Suppressor macrophage treated with lipopolysaccharide for 4 hours (primary cell): ENCODE results near the gene DNAH1.

Source experiments
- DNase-seq: peaks from one replicate; pipeline ENCODE4 v3.0.0-alpha.2; 2020

The DNAH1 gene

DNA sequence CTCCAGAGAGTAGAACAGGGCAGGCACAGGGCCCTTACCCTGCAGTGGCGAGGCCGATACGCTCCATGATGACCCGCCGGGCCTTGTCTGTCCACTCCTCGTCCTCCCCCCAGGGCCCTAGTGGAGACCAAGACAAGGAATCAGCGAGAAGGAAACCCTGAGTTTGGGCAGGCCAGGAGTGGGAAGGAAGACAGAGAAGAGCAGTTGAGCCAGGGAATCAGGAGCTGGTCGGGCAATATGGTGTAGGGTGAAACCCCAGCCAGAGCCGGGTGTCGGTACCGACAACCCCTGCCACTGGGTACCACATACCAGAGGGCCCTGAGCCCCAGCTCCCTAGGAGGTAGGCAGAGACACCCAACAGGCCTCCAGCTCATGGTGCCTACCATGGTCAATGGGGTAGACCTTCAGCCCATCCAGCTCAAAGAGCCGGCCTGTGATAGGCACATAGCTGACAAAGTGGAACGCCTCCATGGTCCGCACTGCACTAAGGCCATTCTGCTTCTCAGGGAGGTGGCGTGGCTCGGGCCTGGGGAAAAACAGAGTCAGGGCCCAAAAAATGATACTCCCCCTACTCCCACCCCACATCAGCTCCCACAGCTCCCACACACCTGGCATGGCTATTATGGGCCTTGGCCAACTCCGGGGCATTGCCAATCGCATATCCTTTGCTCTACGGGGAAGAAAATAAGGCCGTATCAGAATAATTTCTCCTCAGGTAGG is 90.8 kb downstream of the DNAH1 start:
- DNase-seq: no peak

DNA sequence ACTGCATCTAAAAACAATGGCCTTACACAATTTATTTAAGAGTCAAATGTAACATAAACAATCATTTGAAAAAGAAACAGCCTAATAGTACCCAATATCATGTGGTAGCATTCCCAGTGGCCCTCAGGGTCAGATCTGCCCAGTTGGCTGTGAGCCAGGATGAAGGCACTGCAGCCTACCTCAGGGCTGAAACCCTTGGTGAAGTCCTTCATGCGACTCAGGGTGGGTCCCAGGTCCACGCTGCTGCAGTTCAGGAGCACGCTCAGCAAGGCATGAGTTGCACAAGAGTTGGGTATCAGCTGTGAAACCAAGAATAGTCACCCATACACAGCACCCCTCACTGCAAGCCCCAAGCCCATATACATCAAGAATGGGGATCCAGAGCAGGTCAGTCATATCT is 91.7 kb downstream of the DNAH1 start:
- DNase-seq: no peak

DNA sequence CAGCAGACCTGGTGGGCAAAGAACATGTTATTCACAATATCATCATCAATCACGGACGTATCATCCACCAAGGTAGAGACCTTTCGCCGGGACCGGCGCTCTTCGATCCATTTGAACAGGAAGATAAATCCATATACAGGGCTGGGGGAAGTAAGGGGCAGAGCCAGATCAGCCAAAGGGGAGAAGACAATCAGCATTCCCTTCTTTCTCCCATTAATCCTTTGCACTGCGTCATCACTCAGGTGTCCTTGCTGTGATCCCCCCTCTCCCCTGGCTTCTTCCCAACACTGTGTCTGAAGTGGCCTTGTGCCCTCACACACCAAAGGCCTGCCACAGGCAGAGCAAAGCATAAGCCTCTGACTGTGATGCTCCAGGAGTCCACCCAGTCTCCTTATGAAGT is 92.3 kb downstream of the DNAH1 start:
- no peak for DNase-seq

DNA sequence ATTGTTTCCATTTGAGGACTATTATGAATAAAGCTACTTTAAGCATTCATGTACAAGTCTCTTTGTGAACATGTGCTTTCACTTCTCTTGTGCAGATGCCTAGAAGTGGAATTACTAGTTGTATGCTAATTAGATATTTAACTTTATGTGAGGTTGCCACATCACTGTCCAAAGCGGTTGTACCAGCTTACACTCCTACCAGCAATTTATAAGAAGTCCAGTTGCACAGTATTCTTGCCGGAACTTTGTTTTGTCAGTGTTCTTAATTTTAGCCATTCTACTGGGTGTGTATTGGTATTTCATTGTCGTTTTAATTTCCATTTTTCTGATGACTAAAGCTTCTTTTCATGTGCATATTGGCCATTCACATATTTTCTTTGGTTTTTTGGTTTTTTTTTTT is 99.7 kb downstream of the DNAH1 start:
- DNase-seq: no peak

DNA sequence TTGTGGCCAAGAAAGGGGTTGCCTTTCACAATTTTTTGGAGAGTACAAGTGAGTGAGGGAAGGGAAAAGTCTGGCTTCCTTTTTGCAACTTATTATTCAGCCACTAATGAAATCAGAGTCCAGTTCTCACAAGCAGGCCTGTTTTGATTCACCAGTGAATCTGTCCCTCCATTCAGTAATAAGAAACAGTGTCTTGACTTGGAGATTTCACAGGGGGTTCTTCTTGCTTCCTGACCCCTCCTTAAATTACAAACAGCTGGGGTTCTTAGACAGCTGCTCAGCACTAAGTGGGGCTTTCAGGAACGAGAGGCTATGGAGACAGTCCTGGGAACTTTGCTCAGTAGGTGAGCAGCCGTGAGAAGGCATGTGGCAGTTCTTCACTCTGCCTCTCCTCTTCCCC is 104.3 kb downstream of the DNAH1 start:
- no peak for DNase-seq

DNA sequence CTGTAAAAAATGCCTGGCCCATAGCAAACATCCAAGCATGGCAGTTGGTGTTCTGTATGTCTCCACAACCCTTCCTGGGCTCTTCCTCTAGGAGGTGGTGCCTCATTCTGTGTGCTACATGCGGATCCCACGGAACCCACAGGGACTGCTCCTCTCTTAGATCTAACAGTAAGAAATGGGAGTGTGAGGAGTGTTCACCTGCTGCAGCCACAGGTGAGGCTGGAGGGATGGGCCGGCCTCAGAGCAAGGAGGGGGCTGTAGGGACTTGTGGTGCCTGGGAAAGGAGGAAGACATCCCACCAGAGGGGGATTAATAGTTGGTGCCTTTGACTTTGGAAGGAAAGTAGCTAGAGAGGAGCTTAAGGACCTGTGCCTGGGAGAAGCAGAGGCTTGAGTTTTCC is 106.5 kb downstream of the DNAH1 start:
- DNase-seq: no peak

DNA sequence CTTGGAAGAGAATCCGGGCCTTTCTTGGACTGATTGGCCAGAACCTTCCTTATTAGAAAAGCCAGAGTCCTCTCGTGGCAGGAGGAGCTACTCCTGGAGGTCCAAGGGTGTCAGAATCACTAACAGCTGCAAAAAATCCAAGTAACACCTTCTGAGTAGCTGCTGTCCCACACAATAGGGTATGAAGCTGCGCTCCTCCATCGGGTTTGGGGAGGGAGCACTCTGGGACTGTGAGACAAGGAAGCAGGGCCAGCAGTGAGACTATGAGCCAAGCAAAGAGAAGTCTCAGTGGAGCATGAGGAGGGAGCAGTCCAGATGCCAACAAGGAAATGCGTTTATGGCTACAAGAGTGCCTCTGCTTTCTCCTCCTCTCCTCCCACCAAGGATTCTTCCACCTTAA is 107.1 kb downstream of the DNAH1 start:
- no peak for DNase-seq

DNA sequence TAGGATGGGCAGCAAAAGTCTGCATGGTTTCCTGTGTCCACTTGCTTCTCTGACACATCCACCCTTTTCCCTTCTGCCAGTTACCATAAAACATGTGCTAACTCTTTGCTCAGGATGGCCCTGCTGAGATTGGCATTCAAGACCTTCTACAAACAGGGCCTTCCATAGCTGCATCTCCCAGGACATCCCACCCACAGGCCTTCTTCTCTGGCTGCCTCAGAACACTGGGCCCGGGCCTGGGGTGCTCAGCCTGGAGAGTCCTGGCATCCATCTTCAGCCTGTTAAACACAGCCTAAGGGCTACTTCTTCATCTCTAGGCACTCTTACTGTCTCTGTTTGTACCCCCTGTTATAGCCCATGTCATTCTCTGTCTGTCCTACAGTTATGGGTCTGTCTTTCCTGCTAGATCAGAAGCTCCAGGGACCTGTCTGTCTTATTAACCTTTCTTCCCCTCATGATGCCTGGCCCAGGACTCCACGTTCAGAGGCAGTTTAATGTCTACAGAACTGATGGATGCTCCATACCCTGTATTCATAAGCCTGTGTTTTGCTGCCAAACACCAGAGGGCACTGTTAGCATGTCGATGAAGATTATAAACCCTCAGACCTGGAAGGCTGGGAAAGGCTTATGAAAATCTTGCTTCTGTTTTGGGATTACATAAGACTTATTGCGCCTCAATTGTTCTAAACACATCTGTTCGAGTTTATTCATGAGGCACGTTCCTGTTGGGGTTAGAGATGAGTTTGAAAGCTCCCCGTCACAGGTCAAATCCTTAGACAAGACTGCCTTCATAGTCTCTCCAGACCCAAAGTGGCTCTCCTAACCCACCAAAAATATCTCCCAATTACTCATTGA is 112.3 kb downstream of the DNAH1 start:
- peak; percentile 76 for DNase-seq

DNA sequence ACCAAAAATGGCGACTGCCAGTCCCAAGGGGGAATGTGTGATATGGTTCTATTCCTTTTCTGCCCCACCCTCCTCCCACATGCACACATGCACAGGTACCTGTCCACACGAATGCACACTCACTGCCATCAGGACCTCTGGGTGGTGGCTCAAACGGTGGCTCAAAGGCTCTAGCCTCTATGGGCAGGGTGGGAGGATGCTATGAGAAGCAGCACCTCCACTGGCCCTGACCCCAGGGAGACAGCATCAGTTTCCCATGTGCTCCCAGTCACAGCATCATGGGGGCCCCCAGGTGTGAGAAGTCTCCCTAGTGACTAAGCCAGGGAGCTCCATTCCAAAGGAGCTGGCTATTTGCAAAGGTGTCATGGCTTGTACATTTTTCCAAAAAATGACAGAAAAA is 112.9 kb downstream of the DNAH1 start:
- DNase-seq: no peak

DNA sequence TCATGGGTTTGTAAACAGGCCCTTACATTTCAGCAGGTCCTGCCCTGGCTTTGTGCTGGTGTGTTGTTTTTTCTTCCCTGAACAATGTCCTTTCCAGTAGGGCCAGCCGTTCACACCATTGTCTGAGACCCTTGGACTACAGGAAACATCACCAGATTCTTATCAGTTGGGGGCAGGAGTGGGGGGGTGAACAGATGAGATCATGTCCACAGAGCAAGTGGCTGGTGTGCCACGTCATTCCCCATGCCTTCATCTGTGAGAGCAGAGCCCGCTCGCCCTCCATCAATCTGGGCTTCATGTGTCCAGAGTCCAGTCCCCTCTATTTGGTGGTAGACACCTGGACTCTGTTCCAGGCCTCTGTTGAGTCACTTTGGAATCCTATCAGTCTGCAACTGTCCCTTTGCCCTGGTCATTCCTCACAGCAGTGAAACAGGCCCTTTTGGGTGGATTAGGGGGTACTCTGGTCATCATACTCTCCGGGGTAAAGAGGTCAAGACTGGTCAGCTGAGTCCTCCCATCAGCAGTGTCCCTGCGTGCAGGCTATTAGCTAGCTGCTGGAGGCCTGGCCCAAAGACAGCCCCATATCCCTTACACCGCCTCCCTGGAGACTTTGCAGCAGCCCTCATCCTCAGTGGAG is 113.8 kb downstream of the DNAH1 start:
- DNase-seq: no peak

DNA sequence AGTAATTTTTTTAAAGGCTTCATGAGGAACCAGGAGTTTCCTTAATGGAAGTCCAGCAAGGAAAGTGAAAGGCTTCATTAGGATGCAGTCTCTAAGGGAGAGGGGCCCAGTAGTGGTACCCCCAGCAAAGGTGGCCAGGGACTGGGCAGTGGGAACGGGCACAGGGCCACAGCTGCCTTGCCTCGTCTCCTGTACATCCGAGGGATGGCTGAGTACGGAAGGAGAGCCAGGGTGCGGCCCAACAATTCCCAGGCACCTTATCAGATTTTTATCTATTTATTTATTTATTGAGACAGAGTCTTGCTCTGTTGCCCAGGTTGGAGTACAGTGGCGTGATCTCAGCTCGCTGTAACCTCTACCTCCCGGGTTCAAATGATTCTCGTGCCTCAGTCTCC is 114.3 kb downstream of the DNAH1 start:
- DNase-seq: no peak

DNA sequence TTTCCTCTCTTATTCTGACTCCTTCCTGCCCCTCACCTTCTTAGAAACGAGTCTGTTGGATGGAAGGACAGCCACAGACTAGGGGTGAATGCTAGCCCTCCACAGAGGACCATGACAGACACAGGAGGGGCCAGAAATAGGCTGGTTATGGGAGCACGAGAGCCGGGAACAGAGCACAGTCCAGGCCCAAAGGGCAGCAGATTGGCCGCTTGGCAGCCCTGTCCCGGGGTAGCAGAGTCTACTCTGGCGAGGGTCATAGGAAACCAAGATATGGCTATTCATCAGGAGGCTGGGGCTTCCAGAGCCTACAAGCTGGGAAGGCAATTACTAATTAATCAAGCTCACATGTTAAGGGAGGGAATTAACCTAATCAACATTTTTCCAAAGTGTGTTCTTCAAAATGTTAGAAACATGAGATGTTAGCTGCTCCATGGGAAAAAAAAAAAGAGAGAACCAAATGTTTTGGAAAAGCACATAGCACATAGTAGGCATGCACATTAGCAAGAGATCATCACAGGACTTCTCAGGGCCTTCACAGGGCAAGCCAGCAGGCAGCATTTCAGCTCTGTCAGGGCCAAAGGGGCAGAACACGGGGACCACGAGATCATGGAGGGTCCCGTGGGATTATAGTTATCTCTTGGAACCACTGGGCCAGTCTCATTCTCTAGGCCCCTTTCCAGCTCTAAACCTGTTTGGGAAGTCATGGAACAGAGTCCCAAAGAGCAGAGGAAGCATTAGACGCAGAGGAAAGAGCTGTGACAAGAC is 115.5 kb downstream of the DNAH1 start:
- DNase-seq: no peak

DNA sequence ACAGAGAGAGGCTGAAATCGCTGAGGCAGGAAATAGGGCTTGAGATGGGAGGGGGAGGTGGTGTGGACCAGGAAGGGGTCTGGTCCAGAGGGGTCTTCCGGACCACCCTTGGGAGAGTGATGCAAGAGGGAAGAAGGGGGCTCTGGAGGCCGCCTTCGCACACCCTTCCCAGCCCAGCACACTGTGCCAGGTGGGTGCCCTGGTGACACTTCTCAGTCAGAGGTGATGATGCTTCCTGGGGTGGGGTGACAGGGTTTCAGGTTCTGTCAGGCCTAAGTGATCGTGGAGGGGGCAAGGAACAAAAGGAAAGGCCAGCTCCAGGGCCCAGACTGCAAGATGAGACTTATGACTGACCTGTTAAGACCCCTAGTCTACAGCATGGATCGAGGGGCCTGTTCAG is 116.1 kb downstream of the DNAH1 start:
- no peak for DNase-seq

DNA sequence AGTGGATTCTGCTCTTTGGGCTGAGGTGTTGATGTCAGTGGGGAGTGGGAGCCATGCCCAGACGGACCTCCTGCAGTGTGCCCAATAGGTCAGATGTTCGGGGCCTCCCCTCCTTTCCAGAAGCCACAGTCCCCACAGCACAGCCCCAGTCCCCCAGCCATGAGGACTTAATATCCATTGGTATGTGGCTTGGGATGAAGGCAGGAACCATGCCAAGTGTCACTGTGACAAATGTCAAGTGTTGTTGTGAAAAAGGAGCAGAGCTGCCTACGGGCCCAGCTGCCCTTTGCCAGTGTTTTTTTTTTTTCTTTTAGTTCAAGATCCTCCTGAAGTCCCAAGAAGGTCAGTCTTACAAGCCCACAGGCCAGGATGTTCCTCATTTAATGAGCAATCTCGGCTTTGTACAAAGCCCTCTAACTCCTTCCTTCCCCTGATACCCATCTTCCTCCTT is 116.6 kb downstream of the DNAH1 start:
- peak; percentile 63 for DNase-seq

DNA sequence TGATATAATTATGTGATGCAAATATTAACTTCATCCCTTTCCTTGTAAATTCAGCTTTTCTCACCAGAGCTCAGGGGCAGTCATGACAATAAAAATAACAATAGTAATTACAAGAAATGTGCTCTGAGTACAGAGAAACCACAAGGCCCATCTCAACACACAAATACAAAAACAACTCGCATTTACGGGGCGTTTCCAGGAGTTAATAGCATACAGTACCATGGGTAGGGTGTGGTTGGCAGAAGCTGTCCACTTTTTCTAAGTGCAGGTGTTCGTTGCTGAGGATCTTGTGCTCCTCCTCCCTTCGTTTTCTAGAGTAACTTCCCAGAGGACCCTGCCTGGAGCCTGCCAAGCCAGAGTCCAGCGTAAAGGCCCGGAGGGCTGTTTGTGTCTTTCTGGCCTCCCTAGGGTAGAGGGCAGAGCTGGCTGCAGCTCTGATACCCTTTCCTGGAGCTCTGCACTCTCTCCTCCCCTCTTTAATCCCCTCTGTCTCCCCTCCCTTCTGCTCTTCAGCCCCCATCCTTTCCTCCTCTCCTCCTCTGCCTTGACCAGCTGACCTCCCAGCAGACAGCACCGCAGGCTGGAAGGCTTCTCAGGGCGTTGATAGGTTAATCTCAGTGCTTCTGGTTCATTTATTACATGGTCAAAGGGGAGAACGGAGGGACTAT is 117.3 kb downstream of the DNAH1 start:
- no peak for DNase-seq

DNA sequence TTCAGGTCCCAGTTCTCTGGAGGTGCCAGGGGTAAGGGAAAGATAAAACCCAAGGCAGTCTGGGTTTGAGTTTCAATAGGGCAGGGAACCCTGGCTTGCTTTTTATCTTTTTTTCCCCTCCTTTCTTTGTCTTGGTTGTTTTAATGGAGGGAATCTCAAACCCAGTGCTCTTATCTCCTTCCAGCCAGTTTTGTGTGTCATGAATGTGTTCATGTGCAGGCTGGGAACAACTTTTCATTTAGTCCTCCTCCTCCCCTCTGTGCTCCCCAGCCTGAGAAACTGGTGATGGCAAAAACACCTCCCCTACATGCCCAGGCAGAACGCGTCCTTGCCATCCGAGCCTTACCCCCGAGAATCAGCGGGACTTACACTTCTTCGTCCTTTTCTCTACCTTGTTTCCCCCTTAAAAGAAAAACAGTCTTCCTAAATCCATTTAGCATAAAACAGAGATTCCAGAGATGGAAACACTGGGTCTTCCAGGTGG is 117.9 kb downstream of the DNAH1 start:
- DNase-seq: no peak

DNA sequence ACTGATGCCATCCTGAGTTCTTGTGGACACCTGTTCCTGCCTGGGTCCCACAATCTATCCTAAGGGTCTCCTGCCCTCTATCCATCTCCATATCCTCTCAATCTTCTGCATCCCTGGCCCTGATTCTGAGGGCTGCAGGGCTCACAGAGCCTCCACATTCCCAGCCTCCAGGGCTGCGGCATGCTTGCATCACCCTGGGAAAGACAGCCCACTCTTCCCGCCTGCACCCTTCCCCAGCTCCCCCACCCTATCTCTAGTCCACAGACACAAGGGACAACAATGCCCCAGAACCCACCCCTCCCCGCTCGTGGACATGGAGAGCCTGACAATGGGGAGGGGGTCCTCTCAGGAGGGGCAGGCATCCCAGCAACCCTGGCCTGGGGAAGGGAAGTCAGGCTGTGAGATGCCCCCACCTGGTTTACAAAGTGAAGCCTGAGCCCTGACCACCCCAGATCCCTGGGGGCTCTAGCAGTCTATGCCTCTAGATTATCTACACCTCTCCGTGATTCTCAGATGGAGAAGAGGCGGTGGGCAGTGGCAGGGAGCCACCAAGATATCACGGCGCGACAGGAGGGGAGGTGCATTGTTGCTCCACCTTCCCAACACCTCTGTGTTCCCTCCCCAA is 118.5 kb downstream of the DNAH1 start:
- DNase-seq: no peak

DNA sequence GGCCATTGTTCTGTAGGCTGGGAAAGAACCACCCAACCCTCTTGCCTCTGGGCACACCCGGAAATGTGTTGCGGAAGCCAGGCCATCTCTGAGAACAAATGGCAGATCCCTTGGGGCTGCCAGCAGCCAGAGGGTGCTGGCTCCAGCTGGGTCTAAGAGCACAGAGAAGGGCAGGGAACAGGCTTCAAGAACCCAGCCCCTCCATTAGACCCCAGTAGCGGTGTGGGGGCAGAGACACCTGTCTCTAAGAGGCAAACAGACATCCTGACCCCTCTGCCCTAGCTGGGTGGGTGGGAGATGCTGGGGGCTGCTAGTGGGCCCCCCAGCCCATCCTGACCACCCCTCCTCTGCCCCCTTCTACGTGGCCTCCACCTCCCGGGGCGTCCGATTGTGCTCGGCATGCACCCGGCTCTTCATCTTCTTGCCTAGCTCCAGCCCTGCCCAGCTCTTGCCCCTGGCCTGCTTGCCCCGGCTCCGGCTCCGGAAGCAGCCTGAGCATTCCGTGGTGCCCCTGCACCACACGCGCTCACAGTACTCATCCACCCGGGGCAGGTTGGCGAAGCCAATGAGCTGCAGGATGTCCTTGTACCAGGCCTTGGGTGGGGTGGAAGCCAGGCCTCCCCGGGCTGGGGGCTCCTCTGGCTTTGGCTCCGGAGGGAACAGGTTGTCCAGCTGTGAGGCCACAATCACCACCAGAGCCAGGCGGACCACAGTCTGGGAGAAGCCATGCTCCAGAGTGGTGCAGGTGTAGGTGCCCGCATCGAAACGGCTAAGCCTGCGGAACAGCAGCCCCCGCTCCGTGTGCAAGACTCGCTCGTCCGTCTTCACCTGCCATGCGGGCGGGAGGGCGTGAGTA is 119.4 kb downstream of the DNAH1 start:
- no peak for DNase-seq

DNA sequence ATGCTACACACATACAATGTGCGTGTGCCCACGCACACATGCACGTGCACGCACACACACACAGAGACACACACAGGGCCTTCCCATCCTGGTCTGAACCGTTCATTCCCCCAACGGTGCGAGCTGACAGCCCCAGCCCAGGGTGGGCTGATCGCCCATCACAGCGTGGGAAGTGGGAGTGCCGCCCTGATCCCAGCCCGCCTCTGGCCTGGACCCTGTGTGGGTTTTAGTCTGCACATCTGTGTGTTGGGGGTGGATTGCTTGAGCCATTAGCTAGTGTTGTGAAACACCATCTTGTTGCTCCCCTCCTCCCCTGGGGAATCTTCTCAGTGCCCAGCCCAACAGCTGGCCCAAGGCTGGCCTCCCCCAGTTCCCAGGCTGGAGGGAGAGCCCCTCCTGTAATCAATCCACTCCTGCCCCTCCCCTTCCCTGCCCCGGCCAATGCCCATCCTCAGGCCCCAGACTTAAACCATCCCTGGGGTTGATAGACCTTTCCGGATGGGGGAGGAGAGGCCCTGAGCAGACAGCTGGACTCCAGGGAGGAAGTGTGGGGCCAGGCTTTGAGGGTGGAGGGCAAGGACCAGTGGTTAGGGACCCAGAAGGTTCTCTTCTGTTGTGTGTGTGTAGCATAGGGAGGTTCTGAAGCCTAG is 120.5 kb downstream of the DNAH1 start:
- DNase-seq: peak; percentile 23
